Cardiac septum (tissue), 1 donor: Measurements from ENCODE around the gene JUP. TPM values are rescaled to one million over a fixed set of nuclear protein-coding genes. Genes with fewer than 3 reads are reported as not detected.

ENCODE experiments used
- DNase-seq: peaks from one replicate; pipeline ENCODE4 v3.0.0-alpha.2; 2020; ENCODE audit warnings: low spot score
- intact Hi-C: fragments of 100-400 bp; cut with DNase I; formaldehyde crosslinking; loops from one replicate; pipeline ENCODE4 v1.14.0; 2022
- total RNA-seq: library from RNA; stranded (reverse); fragmentation: NEBNext Ultra II Directional; extraction: Animal tissue kit (Norgen Biotek cat#: 25700); gene quantifications from one replicate; pipeline ENCODE4 v1.2.1, GENCODE V29; 2021
- donor health status: DM: no; HTN: no; CAD: no.

Gene JUP
- total RNA-seq, 1 donor from 2014 or later: 150 TPM

- intact Hi-C loops: loop anchor here (10.0 kb wide), 1 partner anchor 53 kb away; the partner anchor contains the start of gene KLHL11
- peak; percentile 83 for DNase-seq
Measured at GRCh38 chr17:41811549-41812380, 25.3 kb upstream of the JUP start, which contains the start of gene P3H4. Gene P3H4 (minus strand): TSS chr17:41811949. CDS start chr17:41811915, 34 bp downstream.

- intact Hi-C loops: loop anchor here (10.0 kb wide), 1 partner anchor 54 kb away; the partner anchor contains the start of gene KLHL11
- no peak for DNase-seq
Measured at GRCh38 chr17:41810659-41811548, 24.4 kb upstream of the JUP start.

GRCh38 chr17:41806685-41807445 is 20.4 kb upstream of the JUP start:
- intact Hi-C loops: no loop called here
- DNase-seq: no peak

GRCh38 chr17:41803049-41804020 is 16.8 kb upstream of the JUP start:
- no peak for DNase-seq
- intact Hi-C loops: no loop called here

- DNase-seq: peak; percentile 89
- intact Hi-C loops: loop anchor here (1.0 kb wide), 2 partner anchors 24 to 64 kb away; no protein-coding TSS in a partner anchor
Measured at GRCh38 chr17:41801374-41802271, 15.1 kb upstream of the JUP start.

GRCh38 chr17:41800601-41801373 is 14.3 kb upstream of the JUP start:
- intact Hi-C loops: loop anchor here (1.0 kb wide), 2 partner anchors 23 to 63 kb away; no protein-coding TSS in a partner anchor
- DNase-seq: no peak

- DNase-seq: no peak
- intact Hi-C loops: no loop called here
Measured at GRCh38 chr17:41799366-41799765, 12.9 kb upstream of the JUP start.

GRCh38 chr17:41797377-41797776 is 10.9 kb upstream of the JUP start:
- intact Hi-C loops: no loop called here
- no peak for DNase-seq

GRCh38 chr17:41796121-41796895 is 9.8 kb upstream of the JUP start:
- no peak for DNase-seq
- intact Hi-C loops: no loop called here

- DNase-seq: no peak
- intact Hi-C loops: no loop called here
Measured at GRCh38 chr17:41794540-41794975, 8.0 kb upstream of the JUP start.

GRCh38 chr17:41793784-41794539 is 7.5 kb upstream of the JUP start:
- no peak for DNase-seq
- intact Hi-C loops: no loop called here

- intact Hi-C loops: loop anchor here (1.0 kb wide), 1 partner anchor 16 kb away; no protein-coding TSS in a partner anchor
- peak; percentile 85 for DNase-seq
Measured at GRCh38 chr17:41792845-41793783, 6.6 kb upstream of the JUP start.

- no peak for DNase-seq
- intact Hi-C loops: loop anchor here (2.0 kb wide), 1 partner anchor 98 kb away; the partner anchor contains the start of gene EIF1
Measured at GRCh38 chr17:41787021-41787418, 509 bp upstream of the JUP start.

GRCh38 chr17:41785859-41786226 is 668 bp downstream of the JUP start:
- intact Hi-C loops: loop anchor here (2.0 kb wide), 1 partner anchor 97 kb away; the partner anchor contains the start of gene EIF1
- no peak for DNase-seq
